Pulmonary artery endothelial cell (primary cell): ENCODE data around the gene CLCF1. TPM values are rescaled to one million over a fixed set of nuclear protein-coding genes. Genes with fewer than 3 reads are reported as not detected.
"Not testable (repeated sequence)": the region's sequence is repeated elsewhere in the genome, so short reads cannot be mapped to it uniquely, and the experiment has no call there.

ENCODE experiments used
- DNase-seq: peaks from one replicate; pipeline ENCODE4 v3.0.0-alpha.2; 2011; ENCODE audit warnings: low read depth, low spot score
- total RNA-seq: library from RNA; depleted of rRNA; stranded (reverse); fragments of >200 nt; gene quantifications from 2 replicates; pipeline ENCODE4 v1.2.3, GENCODE V29; 2014

The CLCF1 gene
- total RNA-seq, 1 donor from 2014 or later: 2.2 TPM

DNA sequence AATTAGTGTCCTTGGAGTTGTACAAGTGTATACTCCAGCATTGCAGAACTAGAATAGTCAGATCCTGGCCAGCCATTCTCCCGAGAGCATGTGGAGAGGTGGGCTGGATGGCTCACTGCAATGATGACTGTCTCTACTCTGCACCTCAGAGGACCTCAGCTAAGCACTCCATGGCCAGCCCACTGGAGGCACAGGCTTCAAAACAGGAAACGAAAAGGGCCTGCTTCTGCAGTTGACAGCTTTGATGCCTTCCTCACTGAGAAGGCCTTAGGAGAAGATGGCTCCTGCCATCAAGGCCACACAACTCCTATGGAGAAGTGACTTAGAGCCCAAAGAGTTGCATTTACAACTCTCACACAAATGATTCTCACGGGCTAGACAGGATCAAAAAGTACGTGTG is 29.1 kb downstream of the CLCF1 start:
- no peak for DNase-seq

- DNase-seq: no peak
Observed at GRCh38 chr11:67337257-67337656, 36.1 kb downstream of the CLCF1 start.

- DNase-seq: no peak
Observed at GRCh38 chr11:67332081-67332691, 41.2 kb downstream of the CLCF1 start.

GRCh38 chr11:67323526-67323925 is 49.9 kb downstream of the CLCF1 start:
- DNase-seq: no peak

DNA sequence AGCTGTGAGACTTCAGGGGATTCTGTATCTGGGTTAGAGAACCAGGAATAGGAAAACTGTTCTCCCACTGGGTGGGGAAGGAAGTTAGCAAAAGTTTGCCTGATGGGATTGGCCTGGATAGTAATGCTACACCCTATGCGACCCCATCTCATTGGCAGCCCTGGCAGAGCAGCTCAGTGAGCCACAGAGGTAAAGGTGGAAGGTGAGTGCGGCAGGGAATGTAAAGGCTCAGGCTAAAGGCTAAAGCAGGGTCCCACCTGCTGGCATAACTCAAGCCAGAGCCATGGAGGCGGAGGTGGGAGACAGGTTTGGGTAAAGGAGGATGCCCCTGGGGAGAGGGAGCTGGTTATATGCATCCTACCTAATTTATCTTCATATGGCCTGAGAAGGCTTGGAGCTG is 51.3 kb downstream of the CLCF1 start:
- DNase-seq: no peak

DNA sequence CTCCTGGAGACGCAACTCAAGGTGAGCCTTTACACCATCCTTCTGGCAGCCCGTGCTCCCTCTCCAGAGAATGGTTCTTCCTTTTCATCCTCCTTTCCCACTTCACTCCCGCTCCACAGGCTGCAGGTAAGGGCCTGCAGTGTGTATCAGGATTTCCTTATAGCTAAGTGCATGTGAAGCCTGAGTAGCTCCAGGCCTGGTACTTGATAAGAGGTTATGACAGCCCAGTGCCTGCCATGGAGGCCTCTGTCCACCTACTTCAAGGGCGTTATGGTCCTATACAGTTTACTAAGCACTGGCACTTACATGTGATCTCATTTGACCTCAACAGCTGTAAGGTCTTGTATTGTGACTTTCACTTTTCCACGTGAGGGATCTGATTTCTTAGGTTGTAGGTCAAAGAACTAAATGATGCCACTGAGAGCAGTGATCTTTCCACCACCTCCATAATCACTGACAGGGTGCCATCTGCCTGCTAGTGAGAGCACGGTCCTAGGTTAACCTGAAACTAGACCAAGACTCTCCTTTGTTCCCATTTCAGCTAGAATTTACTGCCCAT is 52.0 kb downstream of the CLCF1 start:
- DNase-seq: no peak

- DNase-seq: no peak
Observed at GRCh38 chr11:67320691-67321090, 52.7 kb downstream of the CLCF1 start.

DNA sequence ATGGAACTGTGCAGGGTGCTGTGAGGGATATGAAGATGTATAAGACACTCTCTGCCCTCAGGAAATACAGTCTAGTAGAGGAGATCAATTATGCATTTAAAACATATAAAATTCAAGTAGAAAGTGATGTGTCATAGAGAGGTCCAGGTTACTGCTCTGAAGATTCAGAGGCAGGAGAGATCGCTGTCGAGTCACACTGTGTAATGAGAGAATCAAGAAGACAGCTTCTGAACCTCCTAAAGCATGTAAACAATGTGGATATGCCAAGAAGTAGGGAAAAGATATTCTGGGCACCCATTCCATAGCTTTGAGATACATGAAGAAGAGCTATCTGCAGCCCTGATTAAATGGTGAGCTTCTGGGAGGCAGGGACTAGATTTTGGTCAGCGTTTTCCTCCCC is 53.4 kb downstream of the CLCF1 start:
- no peak for DNase-seq

GRCh38 chr11:67318876-67319275 is 54.5 kb downstream of the CLCF1 start:
- not testable (repeated sequence) for DNase-seq

DNA sequence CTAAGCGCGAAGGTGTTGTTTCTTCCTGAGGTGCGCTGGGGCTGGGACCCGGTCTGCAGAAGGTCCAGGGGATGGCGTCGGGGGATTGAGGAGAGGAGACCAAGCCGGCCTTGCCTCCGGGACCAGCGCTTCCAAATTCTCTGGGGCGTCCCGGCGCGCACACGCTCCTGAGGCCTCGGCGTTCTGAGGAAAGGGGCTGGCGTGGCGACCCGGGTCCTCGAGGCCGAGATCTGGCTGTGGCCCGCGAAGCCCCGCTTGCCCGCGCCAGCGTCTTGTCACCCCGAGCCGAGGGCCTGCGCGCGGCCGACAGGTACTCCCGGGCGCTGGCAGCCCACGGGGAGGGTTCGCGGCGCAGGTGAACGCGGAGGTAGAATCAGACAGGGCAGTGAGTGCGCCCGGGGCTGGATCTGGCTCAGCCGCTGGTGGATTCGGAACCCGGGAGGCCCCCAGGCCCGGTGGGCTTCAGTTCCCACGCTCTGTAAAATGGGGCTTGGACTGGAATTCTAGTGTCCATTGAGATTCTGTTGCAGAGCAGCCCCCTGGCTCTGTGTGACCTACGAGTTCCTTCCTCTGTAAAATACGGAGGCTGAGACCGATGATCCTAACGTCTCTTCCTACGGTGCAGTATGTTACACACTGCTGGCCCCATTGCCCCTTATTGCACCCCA is 55.4 kb downstream of the CLCF1 start:
- no peak for DNase-seq

DNA sequence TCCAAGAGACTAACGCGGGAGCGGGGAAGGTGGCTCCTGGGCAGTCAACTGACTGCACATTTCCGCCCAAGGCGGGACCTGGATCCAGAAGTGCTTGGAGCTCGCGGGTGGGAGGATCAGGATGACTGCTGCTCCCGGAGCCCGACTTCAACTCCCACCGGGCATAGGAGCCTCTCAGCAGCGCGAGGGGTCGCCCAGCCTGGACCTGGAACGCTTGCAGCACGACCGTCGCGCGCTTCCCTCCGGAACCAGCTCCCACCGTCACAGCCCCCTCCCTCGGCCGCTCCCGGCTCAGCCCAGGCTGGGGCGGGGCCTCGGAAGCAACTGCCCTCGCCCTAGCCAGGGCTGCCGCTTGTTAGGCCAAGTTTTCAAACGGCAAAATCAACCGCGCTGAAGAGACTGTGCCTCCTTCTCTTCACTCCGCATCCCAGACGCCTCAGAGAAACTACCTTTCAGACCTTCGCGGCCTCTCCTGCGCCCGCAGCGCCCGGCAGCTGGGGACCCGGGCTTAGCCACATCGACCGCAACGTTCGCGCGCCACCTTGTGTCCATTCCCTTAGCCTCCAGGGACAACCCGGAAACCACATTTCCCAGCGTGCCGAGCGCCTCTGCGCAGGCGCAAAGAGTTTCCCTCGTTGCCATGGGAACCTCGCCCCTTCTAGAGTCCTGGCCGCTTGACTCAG is 56.1 kb downstream of the CLCF1 start:
- peak; percentile 57 for DNase-seq

- DNase-seq: no peak
Observed at GRCh38 chr11:67316882-67317204, 56.6 kb downstream of the CLCF1 start.

GRCh38 chr11:67315325-67315909 is 58.0 kb downstream of the CLCF1 start:
- no peak for DNase-seq

- DNase-seq: no peak
Observed at GRCh38 chr11:67314218-67314617, 59.2 kb downstream of the CLCF1 start.

Other genes starting within 250 kb of the CLCF1 start
- gene GRK2, start 107.1 kb downstream of the CLCF1 start, total RNA-seq: 35.7 and 49.5 TPM in 2 replicates
- 27.0 and 30.1 TPM in 2 replicates for gene ANKRD13D, start 84.3 kb downstream of the CLCF1 start, total RNA-seq
- gene SSH3, start 70.1 kb downstream of the CLCF1 start, total RNA-seq: 7.6 and 7.7 TPM in 2 replicates
- 22.9 and 29.2 TPM in 2 replicates for gene POLD4, start 20.1 kb downstream of the CLCF1 start, total RNA-seq
- 5.0 and 5.3 TPM in 2 replicates for gene RAD9A, start 18.4 kb upstream of the CLCF1 start, total RNA-seq
- gene PPP1CA, start 28.3 kb upstream of the CLCF1 start, total RNA-seq: 239 and 250 TPM in 2 replicates
- not detected in 2 replicates for gene TBC1D10C, start 30.5 kb upstream of the CLCF1 start, total RNA-seq
- 0.07 TPM in 1 of 2 replicates, not detected in the other for gene CARNS1, start 42.1 kb upstream of the CLCF1 start, total RNA-seq
- gene RPS6KB2, start 54.9 kb upstream of the CLCF1 start, total RNA-seq: 46.2 and 54.3 TPM in 2 replicates
- 0.14 and 0.40 TPM in 2 replicates for gene PTPRCAP, start 64.1 kb upstream of the CLCF1 start, total RNA-seq
- gene CORO1B, start 69.9 kb upstream of the CLCF1 start, total RNA-seq: 154 and 169 TPM in 2 replicates
- gene GPR152, start 79.1 kb upstream of the CLCF1 start, total RNA-seq: not detected in 2 replicates
- 0.04 and 0.33 TPM in 2 replicates for gene CABP4, start 81.8 kb upstream of the CLCF1 start, total RNA-seq
- 14.4 and 15.7 TPM in 2 replicates for gene TMEM134, start 95.7 kb upstream of the CLCF1 start, total RNA-seq
- gene AIP, start 109.4 kb upstream of the CLCF1 start, total RNA-seq: 77.2 and 91.2 TPM in 2 replicates
- gene PITPNM1, start 131.8 kb upstream of the CLCF1 start, total RNA-seq: 15.5 and 16.4 TPM in 2 replicates
- gene CDK2AP2, start 134.6 kb upstream of the CLCF1 start, total RNA-seq: 14.8 and 23.0 TPM in 2 replicates
- not detected in 2 replicates for gene CABP2, start 149.8 kb upstream of the CLCF1 start, total RNA-seq
- 708 and 1,026 TPM in 2 replicates for gene GSTP1, start 210.2 kb upstream of the CLCF1 start, total RNA-seq
- 176 and 193 TPM in 2 replicates for gene NDUFV1, start 233.3 kb upstream of the CLCF1 start, total RNA-seq